ENCODE data around the gene TMEM178A.
"Not testable (repeated sequence)": the region's sequence is repeated elsewhere in the genome, so short reads cannot be mapped to it uniquely, and the experiment has no call there.

TMEM178A gene

DNA sequence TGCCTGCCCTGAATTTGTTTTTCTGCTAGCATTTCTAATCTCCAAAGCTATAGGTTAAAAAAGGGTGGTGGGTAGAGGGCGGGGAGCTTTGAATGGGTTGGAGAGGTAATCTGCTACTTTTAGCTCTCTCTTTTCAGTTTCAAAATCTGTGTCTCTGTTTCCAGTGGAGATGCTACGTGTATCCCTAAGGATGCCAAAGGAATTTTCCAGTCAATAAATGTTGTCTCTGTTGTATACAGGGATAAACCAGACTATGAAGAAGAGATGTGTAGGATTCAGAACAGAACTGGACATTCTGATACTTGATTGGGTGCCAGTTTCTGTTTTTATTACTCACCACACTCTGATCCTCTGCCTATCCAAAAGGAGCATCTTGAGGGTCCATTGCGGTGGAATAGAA, 50.1 kb downstream of the TMEM178A start:
- no peak for DNase-seq (ENCODE audit: low spot score)

GRCh38 chr2:39717067-39717466, 51.4 kb downstream of the TMEM178A start:
- no peak for DNase-seq (ENCODE audit: low spot score)

GRCh38 chr2:39718483-39718882, 52.8 kb downstream of the TMEM178A start:
- no peak for DNase-seq (ENCODE audit: low spot score)

DNA sequence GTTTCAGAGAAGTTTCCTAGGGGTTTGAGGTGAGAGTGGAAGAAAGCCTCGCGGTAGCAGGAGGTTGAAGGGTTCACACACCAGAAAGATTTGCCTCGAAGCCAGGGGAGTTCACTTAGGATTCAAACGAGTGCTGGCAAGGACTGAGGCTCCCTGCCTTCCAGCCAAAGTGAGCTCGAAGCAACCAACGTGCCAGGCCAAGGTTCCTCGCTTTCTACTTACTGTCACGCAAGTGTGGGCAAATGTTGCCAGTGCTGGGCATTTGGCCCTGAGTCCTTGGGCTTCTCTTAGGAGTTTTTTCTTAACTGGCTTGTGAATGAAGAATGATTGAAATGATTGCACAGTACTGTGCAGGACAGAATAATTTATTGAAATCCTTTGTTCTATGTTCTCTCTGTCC, 53.6 kb downstream of the TMEM178A start:
- no peak for DNase-seq (ENCODE audit: low spot score)

- DNase-seq (ENCODE audit: low spot score) = no peak
These were observed 55.3 kb downstream of the TMEM178A start for GRCh38 chr2:39720970-39721369.

GRCh38 chr2:39723497-39723896, 57.8 kb downstream of the TMEM178A start:
- no peak for DNase-seq (ENCODE audit: low spot score)

GRCh38 chr2:39723946-39724827, 58.5 kb downstream of the TMEM178A start:
- DNase-seq (ENCODE audit: low spot score) = no peak

GRCh38 chr2:39724828-39725144, 59.1 kb downstream of the TMEM178A start:
- DNase-seq (ENCODE audit: low spot score) = no peak

DNA sequence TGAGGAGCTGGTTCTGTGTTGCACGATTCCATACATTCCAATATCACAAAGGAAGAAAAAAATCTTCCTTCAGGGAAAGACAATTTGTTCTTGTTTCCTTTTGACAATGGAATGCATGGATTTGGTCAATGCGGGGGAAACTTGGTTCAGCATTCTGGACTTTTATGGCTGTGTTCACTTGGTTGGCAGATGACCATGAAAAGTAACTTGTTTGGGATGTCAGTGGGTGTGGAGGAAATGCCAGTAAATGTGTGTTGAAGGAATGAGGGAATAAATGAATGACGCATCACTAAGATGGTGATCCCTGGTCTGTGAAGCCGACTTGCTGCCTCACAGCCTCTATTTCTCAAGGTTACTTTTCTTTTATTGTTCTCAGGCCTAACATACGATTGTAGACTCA, 59.7 kb downstream of the TMEM178A start:
- DNase-seq (ENCODE audit: low spot score) = no peak

- DNase-seq (ENCODE audit: low spot score) = not testable (repeated sequence)
These were observed 62.4 kb downstream of the TMEM178A start for GRCh38 chr2:39728085-39728484.

DNA sequence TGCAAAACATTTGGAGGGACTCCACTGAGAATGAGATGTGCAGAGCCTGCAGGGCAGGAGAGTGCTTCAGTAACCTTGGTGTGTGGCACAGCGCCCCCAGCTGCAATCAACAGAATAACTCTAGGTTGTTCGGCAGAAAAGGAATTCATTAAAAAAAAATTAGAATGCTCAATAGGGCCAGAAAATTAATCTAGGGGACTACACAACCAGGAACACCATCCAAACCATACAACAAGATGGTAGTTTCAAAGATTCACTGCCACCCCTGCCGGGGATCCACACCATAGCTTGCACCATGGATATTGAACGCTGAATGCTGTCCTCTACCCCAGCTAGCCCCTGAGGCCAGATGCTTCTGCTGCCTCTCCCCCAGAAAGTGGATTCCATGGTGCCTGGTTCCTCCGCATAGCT, 63.2 kb downstream of the TMEM178A start:
- DNase-seq (ENCODE audit: low spot score) = peak; percentile 9

DNA sequence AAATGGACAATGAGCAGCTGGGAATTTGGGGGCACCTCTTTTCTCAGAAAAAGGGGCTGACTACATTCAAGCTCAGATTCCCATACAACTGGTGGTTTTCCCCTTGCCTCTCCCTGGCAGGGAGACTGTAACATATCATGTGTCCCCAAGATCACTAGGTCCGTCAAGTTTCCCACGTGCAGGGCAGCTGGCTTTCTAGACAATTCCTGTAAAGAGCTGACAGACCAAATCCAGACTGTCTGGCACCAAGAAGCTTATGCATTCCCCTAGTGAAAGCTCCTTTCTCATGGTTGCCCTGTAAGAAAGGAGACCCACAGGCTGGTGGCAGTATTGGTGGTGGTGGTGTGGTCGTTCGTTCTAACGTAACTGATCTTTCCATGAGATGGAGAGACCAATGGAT, 64.6 kb downstream of the TMEM178A start:
- DNase-seq (ENCODE audit: low spot score) = no peak

- peak; percentile 9 for DNase-seq (ENCODE audit: low spot score)
These were observed 65.1 kb downstream of the TMEM178A start for GRCh38 chr2:39730685-39731302.

GRCh38 chr2:39731546-39731945, 65.8 kb downstream of the TMEM178A start:
- DNase-seq (ENCODE audit: low spot score) = no peak

DNA sequence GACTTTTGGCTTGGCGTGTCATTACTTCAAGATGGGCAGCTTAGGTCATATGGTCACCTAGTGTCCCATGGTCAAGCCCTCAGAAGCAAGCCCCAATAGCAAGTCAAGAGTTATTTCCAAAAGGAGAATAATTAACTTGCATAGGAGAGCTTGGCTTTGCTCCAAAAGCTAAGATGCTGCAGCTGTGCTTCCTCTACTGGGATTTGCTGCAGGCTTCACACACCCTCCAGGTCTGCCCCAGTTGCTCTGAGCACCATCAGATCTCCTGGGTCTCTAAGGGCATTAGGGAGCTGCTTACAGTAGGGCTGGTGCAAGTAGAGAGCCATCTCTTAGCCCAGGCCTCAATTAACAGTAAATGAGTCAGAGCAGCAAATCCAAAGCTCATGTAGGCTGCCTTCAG, 66.8 kb downstream of the TMEM178A start:
- DNase-seq (ENCODE audit: low spot score) = no peak

DNA sequence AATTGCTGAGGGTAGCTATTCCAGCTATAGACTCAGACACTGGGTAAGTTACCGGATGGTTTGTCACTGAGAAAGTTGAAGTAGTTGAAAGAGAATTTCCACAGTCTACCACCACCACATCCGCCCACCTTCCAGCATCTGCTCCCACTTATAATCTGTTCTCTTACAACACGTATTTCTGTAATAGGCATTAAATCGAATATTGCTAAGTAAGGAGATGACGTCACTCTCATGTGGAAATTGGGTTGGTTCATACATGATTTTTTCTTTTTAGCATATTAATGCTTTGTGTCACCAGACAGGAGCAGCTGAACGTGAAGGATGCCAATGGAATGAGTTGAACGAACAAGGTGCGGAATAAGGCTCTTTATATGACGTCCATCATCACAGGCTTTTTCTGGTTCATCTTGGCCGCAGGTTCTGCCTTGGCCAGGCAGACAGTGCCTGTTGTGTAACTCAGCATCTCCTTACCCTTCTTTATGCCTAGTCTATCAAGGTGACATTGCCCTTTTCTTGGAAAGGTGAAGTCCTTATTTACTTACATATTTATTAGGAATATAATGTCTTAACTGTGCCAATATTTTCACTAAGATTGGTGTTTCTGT, 67.5 kb downstream of the TMEM178A start:
- DNase-seq (ENCODE audit: low spot score) = no peak

DNA sequence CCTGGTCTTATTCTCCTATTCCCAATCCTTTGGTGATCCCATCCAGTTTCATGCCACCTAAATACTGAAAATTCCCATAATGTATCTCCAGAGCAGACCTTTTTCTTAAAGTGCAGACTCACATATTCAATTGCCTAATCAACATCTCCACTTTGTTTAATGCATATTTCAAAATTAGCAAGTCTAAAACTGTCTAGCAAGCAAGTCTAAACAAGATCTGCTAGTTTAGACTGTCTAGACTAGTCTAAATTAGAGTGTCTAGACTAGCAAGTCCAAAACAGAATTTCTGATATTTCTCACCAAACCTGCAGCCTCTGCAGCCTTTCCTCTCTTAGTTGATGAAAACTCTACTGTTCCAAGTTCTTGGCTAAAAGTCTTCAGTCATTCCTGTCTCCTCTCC, 68.7 kb downstream of the TMEM178A start:
- DNase-seq (ENCODE audit: low spot score) = no peak

GRCh38 chr2:39735648-39736047, 69.9 kb downstream of the TMEM178A start:
- no peak for DNase-seq (ENCODE audit: low spot score)

GRCh38 chr2:39736640-39737039, 70.9 kb downstream of the TMEM178A start:
- DNase-seq (ENCODE audit: low spot score) = peak; percentile 40

GRCh38 chr2:39737661-39738060, 71.9 kb downstream of the TMEM178A start:
- DNase-seq (ENCODE audit: low spot score) = peak; percentile 56

DNA sequence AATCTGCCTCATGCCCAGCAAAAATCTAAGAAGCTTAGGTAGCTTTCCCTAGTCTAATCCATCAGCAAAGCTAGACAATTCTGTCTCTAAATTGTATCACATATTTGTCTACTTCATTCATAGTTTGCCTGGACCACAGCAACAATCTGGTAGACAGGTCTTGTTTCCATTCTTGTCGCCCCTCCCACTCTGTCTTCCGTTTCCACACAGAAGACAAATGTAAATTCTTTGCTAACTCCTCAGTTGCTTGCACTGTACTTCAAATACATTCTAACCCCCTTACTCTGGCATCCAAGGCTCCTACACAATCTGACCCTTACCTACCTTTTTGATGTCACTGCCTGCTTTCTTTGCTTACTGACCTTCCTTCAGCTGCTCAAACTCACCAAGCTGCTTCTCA, 73.2 kb downstream of the TMEM178A start:
- no peak for DNase-seq (ENCODE audit: low spot score)

DNA sequence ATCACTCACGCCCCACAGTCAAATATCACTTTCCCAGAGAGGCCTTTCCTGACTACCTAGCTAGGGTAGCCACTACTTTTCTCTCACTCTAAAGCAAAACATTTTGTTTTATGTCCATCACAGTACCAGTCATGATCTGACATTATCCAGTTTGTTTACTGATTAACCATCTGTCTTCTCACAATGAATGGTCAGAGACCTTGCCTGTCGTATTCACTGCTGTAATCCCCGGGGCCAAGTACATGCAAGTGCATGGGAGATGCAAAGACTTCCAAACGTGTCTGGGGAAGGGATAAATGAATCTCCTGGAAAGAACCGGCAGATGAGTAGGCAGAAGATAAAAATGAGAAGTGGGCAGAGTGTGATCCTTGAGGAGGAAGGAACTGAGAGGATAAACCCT, 73.7 kb downstream of the TMEM178A start:
- DNase-seq (ENCODE audit: low spot score) = no peak

DNA sequence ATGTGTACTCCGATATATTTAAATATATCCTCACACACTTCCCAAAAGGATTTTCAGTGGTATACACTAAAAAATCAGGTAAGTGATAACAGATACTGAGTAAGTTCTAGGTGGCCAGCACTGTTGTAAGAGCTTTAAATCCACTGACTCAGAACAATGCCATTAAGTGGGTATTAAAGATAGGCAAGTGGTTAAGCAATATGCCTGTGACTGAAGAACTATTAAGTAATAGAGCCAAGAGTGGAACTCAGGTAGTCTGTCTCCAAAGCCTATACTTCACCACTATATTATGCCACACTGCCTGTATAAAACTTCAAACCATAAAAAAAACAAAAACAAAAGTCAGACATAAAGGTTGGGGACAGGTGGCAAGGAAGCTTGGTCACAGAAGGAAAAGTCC, 76.2 kb downstream of the TMEM178A start:
- no peak for DNase-seq (ENCODE audit: low spot score)
